NCI-H2227 treated with DMSO at 0.1 percent for 48 hours (cell line): ENCODE measurements around the gene SCRT2.
"Not testable (repeated sequence)": the region's sequence is repeated elsewhere in the genome, so short reads cannot be mapped to it uniquely, and the experiment has no call there.

Experiments used
- DNase-seq: peaks from one replicate; lab custom pipeline; 2025; lab: John Stamatoyannopoulos, UW

Gene SCRT2

GRCh38 chr20:675453-676314, at the start of gene SCRT2:
TSS of gene SCRT2 (minus strand) at chr20:675802. CDS start at chr20:675601, 201 bp downstream.
- DNase-seq = peak; percentile 26

GRCh38 chr20:724797-725196, 49.2 kb upstream of the SCRT2 start:
- not testable (repeated sequence) for DNase-seq

- DNase-seq = no peak
Measured at GRCh38 chr20:723756-724155, 48.2 kb upstream of the SCRT2 start.

GRCh38 chr20:722822-723644, 47.4 kb upstream of the SCRT2 start:
- DNase-seq = no peak

- no peak for DNase-seq
Measured at GRCh38 chr20:721876-722275, 46.3 kb upstream of the SCRT2 start.

GRCh38 chr20:719816-720215, 44.2 kb upstream of the SCRT2 start:
- DNase-seq = no peak

GRCh38 chr20:719068-719467, 43.5 kb upstream of the SCRT2 start:
- DNase-seq = no peak

GRCh38 chr20:717832-718231, 42.2 kb upstream of the SCRT2 start:
- DNase-seq = no peak

- DNase-seq = no peak
Measured at GRCh38 chr20:717271-717670, 41.7 kb upstream of the SCRT2 start.

- DNase-seq = no peak
Measured at GRCh38 chr20:714453-714852, 38.9 kb upstream of the SCRT2 start.

GRCh38 chr20:711576-711975, 36.0 kb upstream of the SCRT2 start:
- no peak for DNase-seq

GRCh38 chr20:710780-711450, 35.3 kb upstream of the SCRT2 start:
- no peak for DNase-seq

GRCh38 chr20:709991-710779, 34.6 kb upstream of the SCRT2 start:
- DNase-seq = peak; percentile 6

GRCh38 chr20:709423-709822, 33.8 kb upstream of the SCRT2 start:
- DNase-seq = peak; percentile 28

GRCh38 chr20:708956-709355, 33.4 kb upstream of the SCRT2 start:
- DNase-seq = no peak

- DNase-seq = no peak
Measured at GRCh38 chr20:707451-708110, 32.0 kb upstream of the SCRT2 start.

GRCh38 chr20:706366-706885, 30.8 kb upstream of the SCRT2 start:
- no peak for DNase-seq

- no peak for DNase-seq
Measured at GRCh38 chr20:704726-705125, 29.1 kb upstream of the SCRT2 start.

- DNase-seq = no peak
Measured at GRCh38 chr20:703426-703825, 27.8 kb upstream of the SCRT2 start.

- DNase-seq = no peak
Measured at GRCh38 chr20:703006-703405, 27.4 kb upstream of the SCRT2 start.
